ENCODE results near the gene PDSS2.

Gene PDSS2

DNA sequence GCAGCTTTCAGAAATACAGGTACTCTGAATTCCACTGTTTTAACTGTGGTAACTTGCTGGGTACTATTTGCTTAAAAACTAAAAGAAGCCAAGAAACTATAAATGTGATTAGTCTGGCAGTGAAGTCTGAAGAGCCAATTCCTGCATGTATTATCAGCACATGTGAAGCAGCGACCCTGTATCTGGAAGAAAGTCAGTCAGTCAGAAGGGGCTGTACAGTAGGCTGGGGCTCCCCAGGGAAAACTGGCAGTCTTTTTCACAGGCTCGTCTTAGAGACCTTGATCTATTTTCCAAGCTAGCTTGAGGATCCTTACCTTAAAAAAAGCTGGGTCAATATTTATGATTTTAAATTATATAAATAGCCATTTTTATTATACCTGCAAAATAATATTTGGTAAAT lies 104.9 kb downstream of the PDSS2 start:
- no peak for DNase-seq (ENCODE audit: low read depth)
- TF ChIP-seq, protein P1, sequence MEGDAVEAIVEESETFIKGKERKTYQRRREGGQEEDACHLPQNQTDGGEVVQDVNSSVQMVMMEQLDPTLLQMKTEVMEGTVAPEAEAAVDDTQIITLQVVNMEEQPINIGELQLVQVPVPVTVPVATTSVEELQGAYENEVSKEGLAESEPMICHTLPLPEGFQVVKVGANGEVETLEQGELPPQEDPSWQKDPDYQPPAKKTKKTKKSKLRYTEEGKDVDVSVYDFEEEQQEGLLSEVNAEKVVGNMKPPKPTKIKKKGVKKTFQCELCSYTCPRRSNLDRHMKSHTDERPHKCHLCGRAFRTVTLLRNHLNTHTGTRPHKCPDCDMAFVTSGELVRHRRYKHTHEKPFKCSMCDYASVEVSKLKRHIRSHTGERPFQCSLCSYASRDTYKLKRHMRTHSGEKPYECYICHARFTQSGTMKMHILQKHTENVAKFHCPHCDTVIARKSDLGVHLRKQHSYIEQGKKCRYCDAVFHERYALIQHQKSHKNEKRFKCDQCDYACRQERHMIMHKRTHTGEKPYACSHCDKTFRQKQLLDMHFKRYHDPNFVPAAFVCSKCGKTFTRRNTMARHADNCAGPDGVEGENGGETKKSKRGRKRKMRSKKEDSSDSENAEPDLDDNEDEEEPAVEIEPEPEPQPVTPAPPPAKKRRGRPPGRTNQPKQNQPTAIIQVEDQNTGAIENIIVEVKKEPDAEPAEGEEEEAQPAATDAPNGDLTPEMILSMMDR (IDR thresholded peaks at IDR 0.05; ENCODE audit: insufficient read depth, low read depth, low read length, missing control alignments), result no peak
- H3K4me3 ChIP-seq (ENCODE audit: low read length), result no peak overlapping the region

DNA sequence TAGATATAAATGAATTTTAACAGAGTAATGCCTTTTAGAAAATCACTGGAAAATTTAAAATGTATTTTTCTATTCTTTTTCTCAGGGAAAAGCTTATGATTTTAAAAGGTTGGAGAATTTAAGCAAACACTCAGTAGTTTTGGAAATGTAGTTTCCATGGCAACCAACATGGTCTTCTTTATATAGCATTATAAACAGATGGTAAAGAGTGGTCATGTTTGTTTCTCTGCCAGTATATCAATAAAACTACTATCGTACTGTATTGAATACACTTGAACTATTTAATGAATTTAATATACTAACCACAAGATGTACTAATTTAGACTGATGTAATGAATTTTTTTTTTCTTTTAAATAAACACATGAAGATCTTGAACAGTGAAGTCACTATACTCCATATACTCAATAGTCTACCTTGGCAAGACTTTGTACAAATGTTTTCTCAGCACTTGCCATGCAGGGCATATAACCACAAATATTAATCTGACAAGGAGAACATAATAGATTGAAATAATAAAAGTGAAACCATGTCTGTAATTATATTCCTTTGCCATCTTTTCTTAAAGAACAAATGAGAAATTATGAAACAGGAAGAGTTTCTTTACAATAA lies 105.5 kb downstream of the PDSS2 start:
- no peak overlapping the region for H3K4me3 ChIP-seq (ENCODE audit: low read length)
- no peak for DNase-seq (ENCODE audit: low read depth)
- TF ChIP-seq, protein P1 (IDR thresholded peaks at IDR 0.05; ENCODE audit: insufficient read depth, low read depth, low read length, missing control alignments), result no peak

DNA sequence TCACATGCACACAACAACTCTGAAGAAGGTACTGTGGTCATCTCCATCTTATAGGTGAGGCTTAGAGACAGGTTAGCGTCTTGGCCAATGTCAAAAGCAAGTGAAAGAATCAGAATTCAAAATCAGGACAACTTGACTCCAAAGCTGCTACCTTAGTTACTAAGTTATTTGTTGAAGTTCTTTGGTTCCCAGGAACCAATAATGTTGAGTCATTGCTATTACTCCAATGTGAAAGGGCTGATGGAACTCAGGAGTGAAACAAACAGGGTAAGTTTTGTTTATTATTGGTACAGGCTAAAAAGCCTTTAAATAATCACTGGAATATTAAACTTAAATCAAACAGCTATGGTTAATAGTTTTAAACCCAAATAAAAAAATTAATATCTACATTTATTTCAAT lies 111.1 kb downstream of the PDSS2 start:
- peak; percentile 4 for DNase-seq (ENCODE audit: low read depth)
- no peak overlapping the region for H3K4me3 ChIP-seq (ENCODE audit: low read length)
- TF ChIP-seq, protein P1 (IDR thresholded peaks at IDR 0.05; ENCODE audit: insufficient read depth, low read depth, low read length, missing control alignments), result no peak

DNA sequence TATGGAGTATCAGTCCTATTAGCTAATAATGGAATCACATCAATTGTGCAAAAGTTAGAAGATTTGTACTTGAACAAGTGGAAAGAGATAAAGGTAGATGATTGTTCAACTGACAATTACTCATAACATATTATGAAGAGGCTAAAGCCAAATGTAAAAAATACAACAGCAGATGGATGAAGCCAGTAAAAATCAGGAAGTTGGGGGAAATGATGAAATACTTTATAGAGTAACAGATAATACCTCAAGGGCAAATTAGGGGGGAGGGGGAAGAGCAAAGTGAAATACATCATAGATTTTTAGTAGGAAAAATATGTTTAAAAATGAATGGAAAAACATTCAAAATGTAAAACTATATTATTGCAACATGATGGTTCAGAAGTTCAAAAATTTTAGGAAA lies 114.0 kb downstream of the PDSS2 start:
- TF ChIP-seq, protein P1 (IDR thresholded peaks at IDR 0.05; ENCODE audit: insufficient read depth, low read depth, low read length, missing control alignments), result no peak
- H3K4me3 ChIP-seq (ENCODE audit: low read length), result no peak overlapping the region

DNA sequence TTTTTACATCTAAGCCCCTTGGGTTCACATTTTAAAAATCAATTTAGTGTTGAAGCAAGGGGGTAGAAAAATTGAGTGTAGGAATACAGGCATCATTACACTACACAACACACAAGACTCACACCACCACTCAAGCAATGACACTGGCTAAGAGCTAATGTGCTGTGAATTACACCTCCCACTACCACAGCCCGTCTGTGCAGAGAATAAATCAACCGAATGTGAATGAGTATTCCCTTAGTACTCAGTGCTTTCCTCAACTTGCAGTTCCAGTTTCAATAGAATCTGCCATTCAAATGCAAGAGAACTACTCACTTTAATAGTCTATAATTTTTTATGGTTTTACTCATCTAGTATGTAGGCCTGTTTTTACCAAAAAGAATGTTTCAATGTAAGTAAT lies 114.4 kb downstream of the PDSS2 start:
- no peak for DNase-seq (ENCODE audit: low read depth)
- TF ChIP-seq, protein P1 (IDR thresholded peaks at IDR 0.05; ENCODE audit: insufficient read depth, low read depth, low read length, missing control alignments), result no peak
- H3K4me3 ChIP-seq (ENCODE audit: low read length), result no peak overlapping the region

More for the DNA sequence above, 114.0 kb downstream of the PDSS2 start:
- no peak for DNase-seq (ENCODE audit: low read depth)

DNA sequence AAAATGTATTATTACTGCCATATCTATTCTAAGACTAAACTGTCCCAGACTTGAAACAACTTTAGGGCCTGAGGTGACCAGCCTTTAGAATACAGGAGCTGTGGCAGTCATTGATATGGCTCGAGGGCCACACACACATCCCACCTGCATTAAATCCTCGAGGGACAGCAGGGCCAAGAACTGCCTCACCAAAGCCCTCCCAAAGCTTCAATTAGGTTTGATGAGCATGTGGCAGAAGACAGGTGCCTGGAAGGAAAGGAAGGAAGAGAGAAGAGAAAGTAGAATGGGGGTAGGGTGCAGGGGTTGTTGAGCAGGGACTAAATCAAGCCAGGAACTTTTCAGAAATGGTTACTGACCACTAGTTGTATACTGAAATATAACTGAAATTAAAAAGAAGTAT lies 115.0 kb downstream of the PDSS2 start:
- TF ChIP-seq, protein P1 (IDR thresholded peaks at IDR 0.05; ENCODE audit: insufficient read depth, low read depth, low read length, missing control alignments), result no peak
- DNase-seq (ENCODE audit: low read depth), result no peak
- no peak overlapping the region for H3K4me3 ChIP-seq (ENCODE audit: low read length)

DNA sequence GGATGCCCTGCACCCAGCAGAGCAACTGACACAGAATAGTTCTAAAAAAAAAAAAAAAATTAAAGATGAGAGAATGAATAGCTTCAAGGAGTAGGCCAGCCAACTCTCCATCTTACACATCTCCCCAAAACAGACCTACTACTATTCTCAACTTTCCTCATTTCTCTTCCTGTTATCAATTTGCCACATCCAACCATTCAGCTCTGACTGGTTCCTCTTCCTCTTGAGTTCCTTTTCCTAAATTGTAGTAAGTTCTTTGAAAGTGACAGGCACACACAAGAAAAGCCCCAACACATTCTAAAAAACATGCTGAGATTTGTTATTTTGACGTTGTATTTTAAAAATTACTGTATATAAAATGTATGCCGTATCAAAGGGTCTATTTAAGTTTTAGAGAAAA lies 117.2 kb downstream of the PDSS2 start:
- TF ChIP-seq, protein P1 (IDR thresholded peaks at IDR 0.05; ENCODE audit: insufficient read depth, low read depth, low read length, missing control alignments), result no peak
- DNase-seq (ENCODE audit: low read depth), result no peak
- H3K4me3 ChIP-seq (ENCODE audit: low read length), result no peak overlapping the region

Measured in epithelial cell of esophagus (primary cell).